OCI-LY1 (cell line): ENCODE data around the gene CCDC40.

ENCODE experiments used
- H2AFZ ChIP-seq: fragments of 200-600 bp; sonication (generic), shearing (Covaris generic); 2 replicates; pipeline ENCODE4 v1.6.0; 2014; ENCODE audit warnings: antibody characterized with exemption, mild to moderate bottlenecking, low read length
- H3F3A ChIP-seq: fragments of 200-600 bp; sonication (generic), shearing (Covaris generic); 2 replicates; pipeline ENCODE4 v1.6.0; 2014; ENCODE audit warnings: mild to moderate bottlenecking, antibody characterized with exemption, low read length, moderate library complexity; ENCODE audit not compliant: insufficient read depth
- H3K27ac ChIP-seq: fragments of 200-600 bp; sonication (generic); 2 replicates; pipeline ENCODE4 v1.5.1; 2014; ENCODE audit warnings: low read length, mixed run types, mild to moderate bottlenecking, low read depth; ENCODE audit not compliant: poor library complexity, severe bottlenecking
- H3K27me3 ChIP-seq: fragments of 200-600 bp; sonication (generic); 2 replicates; pipeline ENCODE4 v1.6.0; 2014; ENCODE audit warnings: antibody characterized with exemption, mild to moderate bottlenecking, low read length, moderate library complexity; ENCODE audit not compliant: insufficient read depth
- H3K36me3 ChIP-seq: fragments of 200-600 bp; sonication (generic); 2 replicates; pipeline ENCODE4 v1.6.1; 2014; ENCODE audit warnings: mild to moderate bottlenecking, antibody characterized with exemption, low read length, moderate library complexity, mixed read lengths; ENCODE audit not compliant: insufficient read depth
- H3K4me1 ChIP-seq: fragments of 200-600 bp; sonication (generic); 2 replicates; pipeline ENCODE4 v1.5.1; 2014; ENCODE audit warnings: mild to moderate bottlenecking, low read length, moderate library complexity; ENCODE audit not compliant: insufficient read depth, severe bottlenecking
- H3K4me2 ChIP-seq: fragments of 200-600 bp; sonication (generic), shearing (Covaris generic); 2 replicates; pipeline ENCODE4 v1.6.1; 2014; ENCODE audit warnings: low read length
- H3K4me3 ChIP-seq: fragments of 200-600 bp; sonication (generic); 2 replicates; pipeline ENCODE4 v1.5.1; 2014; ENCODE audit warnings: low read length, low read depth, mild to moderate bottlenecking, mixed read lengths; ENCODE audit not compliant: poor library complexity, severe bottlenecking
- H3K79me2 ChIP-seq: fragments of 200-600 bp; shearing (Covaris generic); 2 replicates; pipeline ENCODE4 v1.6.1; 2016; ENCODE audit warnings: mixed run types, low read length, mixed read lengths; ENCODE audit not compliant: insufficient read depth
- H3K9ac ChIP-seq: fragments of 200-600 bp; sonication (generic), shearing (Covaris generic); 2 replicates; pipeline ENCODE4 v1.6.1; 2014; ENCODE audit warnings: mild to moderate bottlenecking, low read length, mixed read lengths
- H3K9me2 ChIP-seq: fragments of 200-600 bp; sonication (generic), shearing (Covaris generic); 2 replicates; pipeline ENCODE4 v1.6.1; 2014; ENCODE audit warnings: low read depth, mild to moderate bottlenecking, low read length, mixed read lengths
- H3K9me3 ChIP-seq: fragments of 200-600 bp; shearing (Covaris generic); 2 replicates; pipeline ENCODE4 v1.6.1; 2014; ENCODE audit warnings: low read length, mixed read lengths
- H4K20me1 ChIP-seq: fragments of 200-600 bp; sonication (generic), shearing (Covaris generic); 2 replicates; pipeline ENCODE4 v1.6.0; 2016; ENCODE audit warnings: mild to moderate bottlenecking, low read length; ENCODE audit not compliant: insufficient read depth
- EZH2 ChIP-seq: fragments of 200-600 bp; sonication (generic), shearing (Covaris generic); IDR thresholded peaks from 2 replicates; pipeline ENCODE4 v1.8.0; 2017; ENCODE audit warnings: borderline replicate concordance, mixed run types, mild to moderate bottlenecking, antibody characterized with exemption, low read length, moderate library complexity, mixed read lengths
- TF ChIP-seq, protein P1 (sequence below): fragments of 200-600 bp; sonication (generic), shearing (Covaris generic); IDR thresholded peaks from 2 replicates; pipeline ENCODE4 v1.5.1; 2017; ENCODE audit warnings: mild to moderate bottlenecking, antibody characterized with exemption, low read length, moderate library complexity, mixed read lengths

Gene CCDC40, protein sequence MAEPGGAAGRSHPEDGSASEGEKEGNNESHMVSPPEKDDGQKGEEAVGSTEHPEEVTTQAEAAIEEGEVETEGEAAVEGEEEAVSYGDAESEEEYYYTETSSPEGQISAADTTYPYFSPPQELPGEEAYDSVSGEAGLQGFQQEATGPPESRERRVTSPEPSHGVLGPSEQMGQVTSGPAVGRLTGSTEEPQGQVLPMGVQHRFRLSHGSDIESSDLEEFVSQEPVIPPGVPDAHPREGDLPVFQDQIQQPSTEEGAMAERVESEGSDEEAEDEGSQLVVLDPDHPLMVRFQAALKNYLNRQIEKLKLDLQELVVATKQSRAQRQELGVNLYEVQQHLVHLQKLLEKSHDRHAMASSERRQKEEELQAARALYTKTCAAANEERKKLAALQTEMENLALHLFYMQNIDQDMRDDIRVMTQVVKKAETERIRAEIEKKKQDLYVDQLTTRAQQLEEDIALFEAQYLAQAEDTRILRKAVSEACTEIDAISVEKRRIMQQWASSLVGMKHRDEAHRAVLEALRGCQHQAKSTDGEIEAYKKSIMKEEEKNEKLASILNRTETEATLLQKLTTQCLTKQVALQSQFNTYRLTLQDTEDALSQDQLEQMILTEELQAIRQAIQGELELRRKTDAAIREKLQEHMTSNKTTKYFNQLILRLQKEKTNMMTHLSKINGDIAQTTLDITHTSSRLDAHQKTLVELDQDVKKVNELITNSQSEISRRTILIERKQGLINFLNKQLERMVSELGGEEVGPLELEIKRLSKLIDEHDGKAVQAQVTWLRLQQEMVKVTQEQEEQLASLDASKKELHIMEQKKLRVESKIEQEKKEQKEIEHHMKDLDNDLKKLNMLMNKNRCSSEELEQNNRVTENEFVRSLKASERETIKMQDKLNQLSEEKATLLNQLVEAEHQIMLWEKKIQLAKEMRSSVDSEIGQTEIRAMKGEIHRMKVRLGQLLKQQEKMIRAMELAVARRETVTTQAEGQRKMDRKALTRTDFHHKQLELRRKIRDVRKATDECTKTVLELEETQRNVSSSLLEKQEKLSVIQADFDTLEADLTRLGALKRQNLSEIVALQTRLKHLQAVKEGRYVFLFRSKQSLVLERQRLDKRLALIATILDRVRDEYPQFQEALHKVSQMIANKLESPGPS

DNA sequence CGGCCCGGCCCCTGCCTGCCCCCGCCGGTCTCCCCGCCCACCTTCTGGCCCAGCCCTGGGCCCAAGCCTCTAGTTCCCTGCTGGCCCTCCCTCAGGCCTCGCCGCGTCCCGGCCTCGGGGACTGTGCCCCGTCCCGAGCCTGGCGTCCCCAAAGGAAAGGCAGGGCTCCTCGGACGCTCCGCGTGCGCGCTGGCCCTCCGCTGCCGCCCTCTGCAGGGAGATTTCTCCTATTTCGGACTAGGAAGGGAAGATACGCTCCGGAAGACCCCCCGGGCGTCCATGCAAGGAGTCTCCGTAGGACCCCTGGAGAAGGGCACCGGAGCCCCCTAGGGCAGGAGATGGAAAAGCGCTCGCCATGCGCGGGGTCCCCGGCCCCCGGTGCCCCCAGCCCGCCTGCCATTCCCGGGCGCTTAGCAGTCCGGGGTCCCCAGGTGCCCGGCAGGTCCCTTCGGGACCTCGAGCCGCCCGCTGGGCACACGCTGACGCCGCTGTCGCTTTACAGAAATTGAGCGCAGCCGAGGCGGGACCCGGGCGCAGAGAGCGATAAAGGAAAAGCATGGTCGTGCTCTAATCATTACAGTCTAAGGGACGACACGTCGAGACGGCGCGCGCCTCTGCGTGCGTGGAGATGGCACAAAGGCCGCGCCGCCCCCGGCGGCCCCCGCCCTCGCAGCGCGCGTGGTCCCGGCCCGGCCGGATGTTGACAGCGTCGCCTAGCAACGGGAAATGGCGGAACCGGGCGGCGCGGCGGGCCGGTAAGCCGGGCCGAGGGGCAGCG is at the start of gene CCDC40:
Gene CCDC40 (plus strand): TSS at position 706 of the 778 bp plus-strand sequence. CDS start 21 bp downstream, at position 727.
- no peaks in the 10 kb centered on the region for H3K79me2 ChIP-seq
- no peaks in the 10 kb centered on the region for H4K20me1 ChIP-seq
- no peaks in the 10 kb centered on the region for H3K9me3 ChIP-seq
- H3K27me3 ChIP-seq, result peaks cover 4% of the 10 kb centered on the region; the same call in 1 of the 2 replicates
- H3K36me3 ChIP-seq, result no peaks in the 10 kb centered on the region
- H3K4me3 ChIP-seq, result peak within 1 kb of the TSS; percentile 53
- H3K4me1 ChIP-seq, result peaks cover 9% of the 10 kb centered on the region
- H3K27ac ChIP-seq, result no peak within 1 kb of the TSS
- TF ChIP-seq, protein P1, sequence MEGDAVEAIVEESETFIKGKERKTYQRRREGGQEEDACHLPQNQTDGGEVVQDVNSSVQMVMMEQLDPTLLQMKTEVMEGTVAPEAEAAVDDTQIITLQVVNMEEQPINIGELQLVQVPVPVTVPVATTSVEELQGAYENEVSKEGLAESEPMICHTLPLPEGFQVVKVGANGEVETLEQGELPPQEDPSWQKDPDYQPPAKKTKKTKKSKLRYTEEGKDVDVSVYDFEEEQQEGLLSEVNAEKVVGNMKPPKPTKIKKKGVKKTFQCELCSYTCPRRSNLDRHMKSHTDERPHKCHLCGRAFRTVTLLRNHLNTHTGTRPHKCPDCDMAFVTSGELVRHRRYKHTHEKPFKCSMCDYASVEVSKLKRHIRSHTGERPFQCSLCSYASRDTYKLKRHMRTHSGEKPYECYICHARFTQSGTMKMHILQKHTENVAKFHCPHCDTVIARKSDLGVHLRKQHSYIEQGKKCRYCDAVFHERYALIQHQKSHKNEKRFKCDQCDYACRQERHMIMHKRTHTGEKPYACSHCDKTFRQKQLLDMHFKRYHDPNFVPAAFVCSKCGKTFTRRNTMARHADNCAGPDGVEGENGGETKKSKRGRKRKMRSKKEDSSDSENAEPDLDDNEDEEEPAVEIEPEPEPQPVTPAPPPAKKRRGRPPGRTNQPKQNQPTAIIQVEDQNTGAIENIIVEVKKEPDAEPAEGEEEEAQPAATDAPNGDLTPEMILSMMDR, result 0 out of 2 replicates have a peak, but pooled peaks have one; percentile 17
- no peak for TF ChIP-seq EZH2
- no peaks in the 10 kb centered on the region for H3F3A ChIP-seq
- H3K4me2 ChIP-seq, result peak within 1 kb of the TSS; percentile 63
- no peak within 1 kb of the TSS for H2AFZ ChIP-seq
- peak within 1 kb of the TSS; percentile 34; the same call in 1 of the 2 replicates for H3K9ac ChIP-seq
- no peaks in the 10 kb centered on the region for H3K9me2 ChIP-seq

DNA sequence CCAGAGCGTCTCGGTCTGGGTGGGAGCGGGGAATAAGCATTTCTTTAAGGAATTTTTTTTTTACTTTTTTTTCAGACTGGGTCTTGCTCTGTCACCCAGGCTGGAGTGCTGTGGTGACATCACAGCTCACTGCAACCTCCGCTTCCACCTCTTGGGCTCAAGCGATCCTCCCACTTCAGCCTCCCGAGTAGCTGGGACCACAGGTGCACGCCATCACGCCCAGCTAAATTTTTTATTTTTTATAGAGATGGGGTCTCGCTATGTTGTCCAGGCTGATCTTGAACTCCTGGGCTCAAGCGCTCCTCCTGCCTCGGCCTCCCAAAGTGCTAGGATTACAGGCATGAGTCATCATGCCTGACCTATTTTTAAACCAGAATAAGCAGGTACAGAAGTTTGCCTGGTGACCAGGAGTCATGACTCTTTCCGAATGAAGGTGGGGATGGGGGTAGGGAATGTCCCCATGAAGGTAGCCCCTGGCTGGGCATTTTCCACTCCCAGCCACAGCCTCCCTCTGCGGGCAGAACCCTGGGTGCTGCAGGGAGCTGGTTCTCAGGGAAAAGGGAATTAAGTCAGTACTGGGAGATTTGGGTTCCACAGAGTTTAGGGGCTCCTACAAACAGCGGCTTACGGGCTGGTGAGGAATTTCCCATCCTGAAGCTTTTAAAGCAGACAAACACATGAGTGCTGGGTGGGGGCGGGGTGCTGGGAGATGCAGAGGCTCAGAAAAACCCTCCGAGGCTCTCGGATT is 49.1 kb upstream of the CCDC40 start:
- no peaks in the 10 kb centered on the region for H3F3A ChIP-seq
- no peak overlapping the region for H3K4me2 ChIP-seq
- H3K27me3 ChIP-seq, result no peaks in the 10 kb centered on the region
- no peaks in the 10 kb centered on the region for H3K9me3 ChIP-seq
- H3K27ac ChIP-seq, result no peak overlapping the region
- TF ChIP-seq EZH2, result no peak
- TF ChIP-seq, protein P1, result no peak
- no peaks in the 10 kb centered on the region for H3K9me2 ChIP-seq
- no peaks in the 10 kb centered on the region for H4K20me1 ChIP-seq
- no peaks in the 10 kb centered on the region for H3K4me1 ChIP-seq
- H3K79me2 ChIP-seq, result no peaks in the 10 kb centered on the region
- no peaks in the 10 kb centered on the region for H3K36me3 ChIP-seq
- H3K4me3 ChIP-seq, result no peak overlapping the region
- no peak overlapping the region for H2AFZ ChIP-seq
- no peak overlapping the region for H3K9ac ChIP-seq
